ENCODE results near the gene AFAP1. TPM values are rescaled to one million over a fixed set of nuclear protein-coding genes. Genes with fewer than 3 reads are reported as not detected.

AFAP1 gene
- total and polyA plus RNA-seq, 8 donors, result 3.2 to 15.9 (median 6.3) TPM

DNA sequence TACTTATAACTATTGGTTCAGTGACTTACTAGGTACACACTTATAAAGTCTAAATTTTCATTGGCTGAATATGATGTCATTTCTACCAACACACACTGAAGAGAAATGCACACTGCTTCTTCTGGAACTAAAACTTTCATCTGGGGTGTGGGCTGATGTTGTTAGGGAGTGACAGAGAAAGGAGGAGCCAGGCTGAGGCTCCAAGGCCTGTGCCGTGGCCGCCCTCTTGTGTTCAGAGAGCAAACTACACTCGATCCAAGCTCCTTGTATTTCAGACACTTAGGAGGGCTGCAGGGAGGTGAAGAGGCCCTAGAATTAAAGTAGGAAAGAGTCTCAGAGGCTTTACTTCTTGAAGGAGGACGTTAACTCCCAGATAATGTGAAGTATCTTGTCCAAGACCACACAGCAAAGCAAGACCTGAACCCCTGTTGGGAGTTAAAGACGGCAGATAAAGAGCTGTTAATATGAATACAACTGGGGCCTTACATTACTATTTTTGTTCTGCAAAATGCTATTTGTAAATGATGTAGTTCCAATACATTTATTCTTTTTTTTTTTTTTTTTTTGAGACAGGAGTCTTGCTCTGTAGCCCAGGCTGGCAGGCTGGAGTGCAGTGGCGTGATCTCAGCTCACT lies 137.5 kb downstream of the AFAP1 start:
- 33% methylated on average over 6 of the region's 6 CpGs for WGBS, 2 donors
- peaks cover 0 to 3% (median 0%) of the 10 kb centered on the region in 3 donors for H3K36me3 ChIP-seq
- H3K27me3 ChIP-seq, result no peaks in the 10 kb centered on the region
- no peak overlapping the region for H3K27ac ChIP-seq
- no peaks in the 10 kb centered on the region for H3K9me3 ChIP-seq
- intact Hi-C loops (cut with DNase I), result loop anchor here in 2 of 3 donors (5.0 kb wide), 2 partner anchors 185 to 190 kb away; no protein-coding TSS in a partner anchor
- FAIRE-seq (peak; percentile 66), DNase-seq (peak in 4 of 6 donors; percentile 49 to 82 (median 70)), ATAC-seq (peak; percentile 30 to 76 (median 76))
- no peak overlapping the region for H3K4me3 ChIP-seq
- peaks cover 5 to 21% (median 14%) of the 10 kb centered on the region in 3 donors for H3K4me1 ChIP-seq
- TF ChIP-seq, protein P1, sequence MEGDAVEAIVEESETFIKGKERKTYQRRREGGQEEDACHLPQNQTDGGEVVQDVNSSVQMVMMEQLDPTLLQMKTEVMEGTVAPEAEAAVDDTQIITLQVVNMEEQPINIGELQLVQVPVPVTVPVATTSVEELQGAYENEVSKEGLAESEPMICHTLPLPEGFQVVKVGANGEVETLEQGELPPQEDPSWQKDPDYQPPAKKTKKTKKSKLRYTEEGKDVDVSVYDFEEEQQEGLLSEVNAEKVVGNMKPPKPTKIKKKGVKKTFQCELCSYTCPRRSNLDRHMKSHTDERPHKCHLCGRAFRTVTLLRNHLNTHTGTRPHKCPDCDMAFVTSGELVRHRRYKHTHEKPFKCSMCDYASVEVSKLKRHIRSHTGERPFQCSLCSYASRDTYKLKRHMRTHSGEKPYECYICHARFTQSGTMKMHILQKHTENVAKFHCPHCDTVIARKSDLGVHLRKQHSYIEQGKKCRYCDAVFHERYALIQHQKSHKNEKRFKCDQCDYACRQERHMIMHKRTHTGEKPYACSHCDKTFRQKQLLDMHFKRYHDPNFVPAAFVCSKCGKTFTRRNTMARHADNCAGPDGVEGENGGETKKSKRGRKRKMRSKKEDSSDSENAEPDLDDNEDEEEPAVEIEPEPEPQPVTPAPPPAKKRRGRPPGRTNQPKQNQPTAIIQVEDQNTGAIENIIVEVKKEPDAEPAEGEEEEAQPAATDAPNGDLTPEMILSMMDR (IDR thresholded peaks at IDR 0.05), result peak; percentile 74 to 86 (median 80)

DNA sequence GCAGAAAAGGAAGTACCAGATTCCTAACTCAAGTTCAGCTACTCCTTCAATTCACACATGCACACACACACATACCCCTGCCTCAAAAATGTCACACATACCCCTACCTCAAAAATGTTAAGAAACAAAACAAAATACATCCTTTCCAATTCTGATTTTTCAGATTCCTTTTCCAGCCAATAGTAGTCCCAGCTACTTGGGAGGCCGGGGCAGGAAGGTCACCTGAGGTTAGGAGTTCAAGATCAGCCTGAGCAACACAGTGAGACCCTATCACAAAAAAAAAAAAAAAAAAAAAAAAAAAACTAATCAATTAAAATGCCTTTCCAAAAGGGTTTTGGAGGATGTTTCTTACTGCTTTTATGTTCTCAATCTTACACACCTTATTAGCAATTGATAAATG lies 138.0 kb downstream of the AFAP1 start:
- FAIRE-seq, result no peak
- intact Hi-C loops (cut with DNase I), result loop anchor here in 2 of 3 donors (5.0 kb wide), 2 partner anchors 186 to 191 kb away; no protein-coding TSS in a partner anchor
- H3K4me3 ChIP-seq, result no peak overlapping the region
- TF ChIP-seq, protein P1 (IDR thresholded peaks at IDR 0.05), result no peak
- DNase-seq, result no peak
- H3K9me3 ChIP-seq, result no peaks in the 10 kb centered on the region
- WGBS, 2 donors, result 11 to 22% methylated on average over 1 of the region's 1 CpG
- H3K27ac ChIP-seq, result no peak overlapping the region
- peaks cover 0 to 21% (median 8%) of the 10 kb centered on the region in 3 donors for H3K4me1 ChIP-seq
- peaks cover 0 to 3% (median 0%) of the 10 kb centered on the region in 3 donors for H3K36me3 ChIP-seq
- H3K27me3 ChIP-seq, result no peaks in the 10 kb centered on the region
- ATAC-seq, result no peak

DNA sequence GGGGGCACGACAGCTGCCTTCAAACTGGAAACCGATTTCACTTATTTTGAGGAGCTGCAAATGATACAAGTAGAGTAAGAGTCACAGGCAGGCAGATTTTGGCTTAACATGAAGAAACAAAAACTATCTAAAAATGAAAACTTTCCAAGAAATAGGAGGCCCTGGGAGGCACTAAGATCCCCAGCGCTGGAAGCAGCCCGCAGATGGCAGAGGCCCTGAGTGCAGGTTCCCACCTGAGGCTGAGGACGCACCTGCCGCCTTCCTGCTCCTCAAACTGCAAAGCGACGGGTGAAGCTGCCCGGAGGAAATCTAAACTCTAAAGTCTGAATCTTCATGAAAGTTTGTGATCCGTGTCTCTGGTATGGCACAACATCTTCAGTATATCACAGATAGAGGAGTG lies 138.7 kb downstream of the AFAP1 start:
- Histone ChIP-seq H3K27me3 (no peaks in the 10 kb centered on the region), H3K9me3 (no peaks in the 10 kb centered on the region), H3K36me3 (peaks cover 0 to 3% (median 0%) of the 10 kb centered on the region in 3 donors), H3K4me3 (no peak overlapping the region), H3K27ac (no peak overlapping the region), H3K4me1 (peaks cover 0 to 19% (median 2%) of the 10 kb centered on the region in 3 donors)
- no peak for ATAC-seq
- DNase-seq, result no peak
- TF ChIP-seq, protein P1 (IDR thresholded peaks at IDR 0.05), result no peak
- FAIRE-seq, result no peak
- intact Hi-C loops (cut with DNase I), result loop anchor here in 2 of 3 donors (5.0 kb wide), 2 partner anchors 186 to 191 kb away; no protein-coding TSS in a partner anchor
- 85 to 91% methylated on average over 10 of the region's 10 CpGs for WGBS, 2 donors

DNA sequence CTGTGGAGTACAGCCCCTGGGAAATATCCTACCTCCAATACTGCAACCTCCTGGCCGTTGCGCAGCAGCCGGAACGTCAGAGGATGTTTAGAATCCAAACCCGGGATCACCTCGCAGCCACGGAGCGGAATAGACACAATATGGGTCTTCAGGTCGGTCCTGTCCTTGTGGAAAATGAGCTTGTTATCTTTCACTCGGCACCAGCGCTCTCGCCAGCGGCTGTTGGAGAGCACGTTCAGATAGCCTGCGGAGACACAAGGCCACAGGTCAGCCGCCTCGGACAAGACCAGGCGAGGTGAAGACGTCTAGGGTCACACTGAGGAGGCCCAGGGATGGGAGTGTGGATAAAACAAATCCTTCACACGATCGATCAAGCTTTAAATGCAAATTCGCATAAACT lies 139.3 kb downstream of the AFAP1 start:
- Histone ChIP-seq H3K4me3 (no peak overlapping the region), H3K4me1 (peaks cover 0 to 13% (median 2%) of the 10 kb centered on the region in 3 donors), H3K36me3 (peaks cover 0 to 3% (median 0%) of the 10 kb centered on the region in 3 donors), H3K27ac (no peak overlapping the region), H3K27me3 (no peaks in the 10 kb centered on the region), H3K9me3 (no peaks in the 10 kb centered on the region)
- 88% methylated on average over 22 of the region's 22 CpGs for WGBS, 2 donors
- TF ChIP-seq, protein P1 (IDR thresholded peaks at IDR 0.05), result no peak
- ATAC-seq, result no peak
- intact Hi-C loops (cut with DNase I), result loop anchor here in 2 of 3 donors (5.0 kb wide), 2 partner anchors 187 to 192 kb away; no protein-coding TSS in a partner anchor
- no peak for DNase-seq
- no peak for FAIRE-seq

DNA sequence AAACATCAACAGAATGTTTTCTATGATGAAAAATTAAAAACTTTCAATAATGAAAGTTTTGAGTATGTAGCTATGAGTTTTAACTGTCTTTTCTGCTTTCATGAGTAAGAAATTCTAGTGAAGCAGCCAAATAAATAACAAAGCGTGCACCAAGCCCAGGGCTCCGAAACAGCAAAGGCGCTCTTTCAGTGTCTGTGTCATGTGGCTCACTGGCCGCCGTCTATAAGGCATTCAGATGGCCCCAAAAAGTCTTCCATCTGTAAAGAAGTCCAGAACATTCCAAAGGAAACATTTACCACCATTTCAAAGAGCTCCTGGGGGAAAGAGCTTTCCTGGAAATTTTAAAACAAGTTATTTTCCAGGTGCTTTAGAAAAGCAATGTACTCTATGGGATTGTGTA lies 139.9 kb downstream of the AFAP1 start:
- Histone ChIP-seq H3K9me3 (no peaks in the 10 kb centered on the region), H3K4me3 (no peak overlapping the region), H3K4me1 (peaks cover 0 to 7% (median 2%) of the 10 kb centered on the region in 3 donors), H3K27me3 (no peaks in the 10 kb centered on the region), H3K27ac (no peak overlapping the region), H3K36me3 (peaks cover 0 to 3% (median 0%) of the 10 kb centered on the region in 3 donors)
- 90 to 97% methylated on average over 5 of the region's 5 CpGs for WGBS, 2 donors
- no peak for DNase-seq
- no peak for ATAC-seq
- intact Hi-C loops (cut with DNase I), result loop anchor here in 2 of 3 donors (5.0 kb wide), 2 partner anchors 188 to 193 kb away; no protein-coding TSS in a partner anchor
- no peak for FAIRE-seq
- TF ChIP-seq, protein P1 (IDR thresholded peaks at IDR 0.05), result no peak
